CD4-positive, alpha-beta T cell treated with Interleukin-15 for 1 hour (primary cell): ENCODE measurements around the gene NTRK2.

ENCODE experiments used
- DNase-seq: peaks from one replicate; pipeline ENCODE4 v3.0.0-alpha.2; 2020

NTRK2 gene

DNA sequence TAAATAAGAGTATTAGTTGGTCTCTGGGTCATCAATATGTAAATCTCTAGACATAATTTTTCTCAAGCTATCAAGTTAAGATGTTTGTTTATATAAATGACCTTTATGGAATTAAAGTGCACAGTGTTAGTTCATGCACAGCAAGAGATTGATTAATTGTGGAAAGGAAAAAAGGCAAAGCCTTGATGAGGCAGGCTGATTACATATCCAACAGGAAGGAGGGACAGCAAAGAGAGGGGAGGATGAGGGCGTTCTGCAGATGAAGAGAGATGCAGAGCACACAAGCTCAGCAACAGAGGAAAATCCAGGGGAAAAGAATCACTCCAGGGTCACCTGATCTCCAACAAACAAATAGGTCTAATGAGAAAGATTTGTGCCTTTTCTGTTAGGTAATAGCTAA, 16.5 kb downstream of the NTRK2 start:
- no peak for DNase-seq

DNA sequence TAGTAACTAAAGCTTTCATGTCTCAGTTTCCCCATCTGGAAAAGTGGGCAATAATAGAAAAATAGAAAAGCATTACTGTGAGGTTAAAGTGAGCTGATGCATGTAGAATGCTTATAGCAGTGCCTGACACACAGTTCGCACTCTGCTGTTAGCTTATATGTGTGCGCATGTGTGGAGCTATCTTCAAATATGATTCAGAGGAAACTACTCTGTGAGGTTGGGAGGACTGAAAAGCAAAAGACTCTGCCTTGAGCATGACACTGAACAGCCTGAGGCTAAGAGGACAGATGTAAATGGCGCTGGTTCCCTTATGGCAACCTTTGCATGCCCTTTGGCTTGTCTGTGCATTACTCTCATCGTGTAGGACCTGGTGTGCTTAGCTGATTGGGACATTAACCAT, 19.4 kb downstream of the NTRK2 start:
- no peak for DNase-seq

GRCh38 chr9:84691634-84692033, 22.1 kb downstream of the NTRK2 start:
- DNase-seq, result no peak

DNA sequence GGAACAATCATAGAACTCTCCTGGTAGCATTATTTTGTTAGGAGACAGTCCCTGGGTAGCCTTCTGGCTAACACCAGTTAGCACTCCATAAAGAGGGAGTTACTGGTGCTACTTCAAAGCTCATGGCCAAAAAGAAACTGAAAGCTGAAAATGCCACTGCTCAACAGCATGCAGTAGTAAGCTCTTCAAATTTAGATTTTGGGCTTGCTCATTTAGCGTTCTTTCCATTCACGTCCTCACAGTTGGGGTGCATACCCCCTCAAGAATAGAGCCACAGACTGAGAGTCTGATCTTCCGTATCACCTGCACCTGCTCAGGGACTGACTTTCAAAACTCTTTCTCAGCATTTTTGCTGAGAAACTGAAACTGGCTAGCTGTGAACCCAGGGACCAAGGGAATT, 24.7 kb downstream of the NTRK2 start:
- DNase-seq, result no peak

GRCh38 chr9:84697042-84697441, 27.5 kb downstream of the NTRK2 start:
- no peak for DNase-seq

GRCh38 chr9:84697509-84698114, 28.1 kb downstream of the NTRK2 start:
- no peak for DNase-seq

- no peak for DNase-seq
Observed at GRCh38 chr9:84698323-84698722, 28.8 kb downstream of the NTRK2 start.

GRCh38 chr9:84699984-84700383, 30.5 kb downstream of the NTRK2 start:
- DNase-seq, result no peak

- DNase-seq, result no peak
Observed at GRCh38 chr9:84701801-84702200, 32.3 kb downstream of the NTRK2 start.

DNA sequence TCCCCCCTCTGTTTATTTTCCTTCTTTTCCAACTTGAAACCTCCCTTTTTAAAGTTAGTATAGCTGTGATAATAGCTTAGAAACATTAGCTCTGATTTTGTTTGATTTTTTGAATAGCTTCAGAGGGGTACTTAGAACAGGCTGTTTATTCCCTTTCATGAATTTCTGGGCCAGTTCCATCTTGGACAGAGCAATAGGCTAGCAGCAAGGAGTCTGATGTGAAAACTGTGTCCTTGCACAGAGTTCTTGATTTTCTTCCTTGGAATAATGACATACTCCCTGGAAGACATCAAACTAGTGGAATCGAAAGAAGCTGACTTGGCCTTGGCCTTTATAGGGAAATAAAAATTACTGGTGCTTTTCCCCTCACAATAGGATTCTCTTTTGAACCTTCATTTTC, 32.9 kb downstream of the NTRK2 start:
- DNase-seq, result no peak

DNA sequence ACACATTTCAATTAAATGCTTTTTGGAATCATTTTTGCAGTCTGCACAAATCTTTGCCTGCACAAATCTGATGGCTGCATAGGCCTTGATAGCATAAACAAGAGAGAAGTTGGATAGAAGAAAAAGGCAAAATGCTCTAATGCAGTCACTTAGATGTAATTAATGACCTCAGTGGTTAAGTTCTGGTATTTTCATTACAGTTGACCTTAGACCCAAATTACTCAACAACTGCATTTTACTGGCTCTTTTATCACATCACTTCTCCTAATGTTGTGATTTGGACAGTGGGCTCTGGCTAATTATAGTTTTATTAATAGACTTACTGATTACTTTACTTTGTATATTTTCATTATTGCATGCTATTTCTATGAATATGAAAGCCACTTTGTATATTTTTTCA, 34.3 kb downstream of the NTRK2 start:
- no peak for DNase-seq

- no peak for DNase-seq
Observed at GRCh38 chr9:84705128-84705527, 35.6 kb downstream of the NTRK2 start.

- no peak for DNase-seq
Observed at GRCh38 chr9:84708400-84708799, 38.9 kb downstream of the NTRK2 start.

- DNase-seq, result no peak
Observed at GRCh38 chr9:84709056-84709455, 39.5 kb downstream of the NTRK2 start.

DNA sequence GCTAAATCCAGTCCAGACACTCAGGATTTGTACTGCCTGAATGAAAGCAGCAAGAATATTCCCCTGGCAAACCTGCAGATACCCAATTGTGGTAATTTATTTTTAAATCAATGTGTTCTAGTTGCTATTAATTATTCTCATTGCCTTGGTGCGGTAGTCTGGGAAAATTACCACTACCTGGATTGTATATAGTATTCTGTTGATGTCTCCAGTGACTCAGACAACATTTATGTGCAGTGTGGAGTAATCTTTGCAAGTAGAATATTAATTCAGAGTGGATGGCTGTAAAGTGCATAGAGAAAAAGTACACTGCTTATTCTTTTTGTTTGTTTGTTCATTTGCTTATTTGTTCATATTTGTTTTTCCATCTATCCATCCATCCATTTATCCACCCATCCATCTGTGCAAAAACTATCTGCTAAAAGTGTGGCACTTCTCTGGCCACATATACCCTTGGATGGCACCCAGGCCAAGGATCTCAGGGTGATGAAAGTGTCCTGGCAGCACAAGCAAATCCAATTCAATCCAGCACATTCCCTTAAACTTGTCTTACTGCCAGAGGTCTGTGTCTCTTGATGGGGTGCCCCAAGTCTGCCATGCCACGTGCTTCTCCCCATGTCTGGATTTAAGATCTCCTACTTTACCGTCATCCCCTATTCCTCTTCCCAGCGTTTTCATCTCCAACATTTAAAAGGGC, 41.3 kb downstream of the NTRK2 start:
- DNase-seq, result no peak

- DNase-seq, result no peak
Observed at GRCh38 chr9:84711398-84711777, 41.9 kb downstream of the NTRK2 start.

DNA sequence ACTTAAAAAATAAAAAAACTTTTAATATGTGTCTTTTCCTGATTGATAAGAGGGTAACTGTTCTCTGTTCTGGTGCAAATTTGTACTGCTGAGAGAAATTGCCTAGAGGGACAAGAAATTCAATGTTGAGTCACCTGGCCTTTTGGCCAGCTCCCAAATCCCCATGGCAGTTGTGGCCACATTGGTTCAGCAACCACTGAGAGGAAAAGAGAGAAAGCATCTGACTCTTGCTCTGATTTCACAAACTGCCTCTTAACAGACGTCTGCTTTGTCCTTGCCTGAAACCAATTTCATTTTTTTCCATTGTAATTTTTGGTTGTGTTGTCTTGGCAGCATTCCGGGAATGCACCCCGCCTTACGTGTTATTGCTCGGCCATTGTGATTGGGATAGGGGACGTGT, 42.4 kb downstream of the NTRK2 start:
- DNase-seq, result no peak

DNA sequence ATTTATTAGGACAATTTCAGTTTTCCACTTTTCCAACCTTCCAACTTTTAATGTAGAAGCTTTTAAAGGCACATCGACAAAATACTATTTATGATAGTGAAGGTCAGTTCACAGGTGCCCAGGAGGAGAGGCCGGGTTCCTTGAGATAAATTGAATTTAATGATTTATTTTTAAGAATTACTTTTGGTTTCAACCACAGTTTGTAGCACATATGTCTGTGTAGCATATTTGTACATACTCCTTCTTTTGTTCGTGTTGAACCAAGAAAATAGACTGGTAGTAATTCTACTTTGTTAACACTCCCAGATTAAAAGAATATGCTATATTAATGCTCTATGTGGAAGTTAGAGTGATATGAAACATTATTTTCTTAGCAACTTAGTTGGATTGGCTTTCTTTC, 46.7 kb downstream of the NTRK2 start:
- no peak for DNase-seq

GRCh38 chr9:84718476-84718875, 48.9 kb downstream of the NTRK2 start:
- DNase-seq, result no peak

GRCh38 chr9:84722388-84722989, 53.0 kb downstream of the NTRK2 start:
- DNase-seq, result no peak

DNA sequence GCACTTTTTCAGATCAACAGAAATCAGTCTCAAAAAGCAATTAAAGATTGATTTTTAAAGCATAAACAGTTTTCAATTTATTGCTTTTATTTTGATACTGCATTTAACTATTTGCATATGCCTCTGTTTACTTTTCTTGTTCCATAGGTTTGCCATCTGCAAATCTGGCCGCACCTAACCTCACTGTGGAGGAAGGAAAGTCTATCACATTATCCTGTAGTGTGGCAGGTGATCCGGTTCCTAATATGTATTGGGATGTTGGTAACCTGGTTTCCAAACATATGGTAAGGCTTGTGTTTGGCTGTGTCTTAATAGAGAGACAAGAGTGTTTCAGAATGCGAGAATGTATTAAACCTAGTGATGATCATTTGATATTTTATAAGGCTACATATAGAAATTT, 53.9 kb downstream of the NTRK2 start:
- no peak for DNase-seq

DNA sequence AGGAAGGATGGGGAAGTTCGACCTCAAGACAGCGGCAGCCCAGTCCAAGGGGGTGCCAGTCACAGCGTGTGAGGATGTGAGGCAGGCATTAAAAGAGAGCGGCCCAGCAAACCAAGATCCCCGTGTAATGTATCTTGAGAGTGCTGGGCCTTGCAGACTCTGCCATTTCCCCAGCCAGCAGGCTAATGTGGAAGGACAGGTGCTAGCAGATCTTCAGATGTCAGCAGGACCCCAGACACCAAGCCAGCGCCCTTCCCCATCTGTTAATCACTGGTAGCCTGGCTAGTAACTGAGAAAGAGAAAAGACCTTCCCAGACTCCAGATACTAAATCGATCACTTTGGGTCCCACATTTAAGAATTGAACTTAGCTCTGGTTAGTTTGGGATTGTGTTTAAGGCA, 62.2 kb downstream of the NTRK2 start:
- no peak for DNase-seq

DNA sequence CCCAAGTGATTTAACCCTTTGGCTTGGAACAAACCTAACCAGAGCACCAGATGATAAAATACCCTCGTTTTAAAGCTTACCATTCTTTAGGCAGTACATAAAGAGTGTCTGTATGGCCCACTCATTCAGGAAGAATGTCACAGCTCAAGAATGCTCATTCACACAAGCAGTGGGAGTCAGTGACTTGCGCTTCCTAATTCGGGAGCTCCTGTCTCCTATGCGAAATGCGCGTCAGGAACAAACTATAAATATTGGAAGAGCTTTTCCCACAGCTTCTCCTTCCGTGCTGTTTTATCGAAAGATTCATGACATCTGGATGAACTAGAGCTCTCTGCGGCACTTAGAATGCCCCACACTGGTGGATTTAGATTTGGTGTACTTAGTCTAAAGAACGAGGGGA, 66.6 kb downstream of the NTRK2 start:
- no peak for DNase-seq

- DNase-seq, result no peak
Observed at GRCh38 chr9:84736536-84736935, 67.0 kb downstream of the NTRK2 start.

DNA sequence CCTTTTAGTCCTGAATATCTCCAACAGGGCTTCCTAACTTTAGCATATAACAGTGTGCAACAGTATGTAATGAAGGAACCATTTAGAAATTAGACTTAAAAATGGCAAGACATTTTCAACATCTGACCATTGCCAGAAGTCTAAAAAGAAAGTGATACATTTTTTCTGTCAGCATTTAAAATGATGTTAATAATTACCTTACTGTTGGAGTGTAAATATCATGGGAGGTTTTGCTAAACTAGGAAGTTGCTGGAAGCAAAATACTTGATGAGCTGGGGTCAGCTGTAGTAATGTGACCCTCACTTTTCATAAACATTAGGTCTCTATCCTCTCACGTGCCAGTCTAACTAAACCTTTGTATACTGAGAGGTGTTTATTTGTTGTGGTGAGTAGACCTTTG, 68.8 kb downstream of the NTRK2 start:
- no peak for DNase-seq
